HG02870 (cell line): ENCODE results near the gene ESR2.

ENCODE experiments used
- ATAC-seq: cut with Tn5 transposase; IDR thresholded peaks from one replicate; pipeline ENCODE4 v1.9.1; 2021; ENCODE audit warnings: mild to moderate bottlenecking, moderate library complexity; ENCODE audit not compliant: unreplicated experiment

ESR2 gene

GRCh38 chr14:64095620-64096019 lies 198.6 kb downstream of the ESR2 start:
- ATAC-seq, result no peak

DNA sequence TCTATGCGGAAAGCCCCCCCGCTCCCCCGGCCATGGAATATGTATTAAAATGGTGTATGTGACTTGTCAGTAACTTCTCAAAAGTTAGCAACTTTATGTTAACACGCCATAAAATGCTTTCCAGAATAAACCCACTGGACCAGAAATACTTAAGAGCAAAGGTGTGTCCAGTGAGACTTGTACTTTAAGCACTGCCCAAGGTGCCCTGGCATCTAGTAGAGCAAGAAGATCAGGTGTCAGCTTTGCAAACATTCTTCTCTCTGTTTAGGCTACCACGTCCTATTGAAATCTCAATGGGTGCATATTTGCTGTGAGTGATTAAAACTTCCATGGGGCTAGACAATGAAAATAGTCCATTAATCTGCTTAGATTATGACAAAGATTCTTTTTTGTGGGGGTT lies 201.2 kb downstream of the ESR2 start:
- ATAC-seq, result no peak

DNA sequence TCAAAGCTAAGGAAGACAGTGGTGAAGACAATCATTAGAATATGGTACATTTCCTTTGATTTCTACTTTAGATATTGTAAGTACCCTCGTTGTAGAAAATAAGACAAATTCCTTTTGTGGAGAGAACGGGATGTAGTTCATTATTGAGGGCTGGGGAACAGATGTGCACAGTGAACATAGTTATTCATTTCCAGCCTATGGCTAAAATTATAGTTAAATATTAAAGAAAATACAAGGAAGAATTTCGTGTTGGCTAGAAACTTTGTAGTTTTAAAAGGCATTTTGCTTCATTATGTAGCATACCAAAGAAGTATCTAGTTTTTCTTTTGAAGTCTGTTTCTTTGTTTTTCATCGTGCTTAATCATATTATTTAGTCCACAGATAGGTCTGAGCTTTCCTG lies 201.8 kb downstream of the ESR2 start:
- no peak for ATAC-seq

DNA sequence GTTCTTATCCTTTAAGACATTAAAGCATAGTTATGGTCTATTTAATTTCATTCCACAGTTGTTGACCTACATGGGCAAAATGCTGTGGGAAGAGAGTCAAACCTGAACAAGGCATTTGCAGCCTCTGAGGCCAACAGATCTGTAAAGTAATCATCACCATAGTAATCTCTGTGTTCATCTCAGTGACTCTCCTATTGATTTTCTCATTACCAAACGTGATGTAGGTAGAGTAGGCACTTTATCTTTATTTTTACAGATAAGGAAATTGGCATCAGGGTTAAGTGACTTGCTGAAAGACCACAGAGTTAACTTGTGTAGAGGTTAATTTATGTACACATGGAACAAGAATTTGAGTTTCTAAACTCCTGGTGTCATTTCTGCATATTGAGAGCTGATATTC lies 203.0 kb downstream of the ESR2 start:
- ATAC-seq, result no peak

GRCh38 chr14:64089920-64090319 lies 204.3 kb downstream of the ESR2 start:
- ATAC-seq, result no peak

GRCh38 chr14:64088647-64088964 lies 205.6 kb downstream of the ESR2 start:
- no peak for ATAC-seq

GRCh38 chr14:64082837-64083236 lies 211.3 kb downstream of the ESR2 start:
- no peak for ATAC-seq

GRCh38 chr14:64081174-64081746 lies 212.9 kb downstream of the ESR2 start:
- no peak for ATAC-seq

- no peak for ATAC-seq
Observed at GRCh38 chr14:64080452-64080851, 213.7 kb downstream of the ESR2 start.

DNA sequence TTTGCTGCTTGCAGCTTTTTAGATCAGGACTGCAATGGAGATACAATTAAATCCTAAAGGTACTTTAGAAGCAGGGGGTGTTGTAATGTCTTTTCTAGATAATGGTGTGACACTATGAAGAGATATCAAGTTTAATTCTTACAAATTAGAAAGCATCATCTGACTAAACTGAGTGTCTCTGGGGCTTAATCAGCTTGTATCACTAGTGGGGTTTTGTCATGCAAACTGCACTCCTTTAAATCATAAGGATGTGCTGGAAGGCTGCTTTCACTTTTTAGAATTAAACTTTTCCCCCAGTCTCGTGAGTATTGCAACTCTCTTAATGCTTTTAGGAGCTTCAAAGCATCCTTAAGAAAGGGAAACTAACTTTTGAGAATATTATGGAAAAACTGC lies 218.6 kb downstream of the ESR2 start:
- no peak for ATAC-seq

DNA sequence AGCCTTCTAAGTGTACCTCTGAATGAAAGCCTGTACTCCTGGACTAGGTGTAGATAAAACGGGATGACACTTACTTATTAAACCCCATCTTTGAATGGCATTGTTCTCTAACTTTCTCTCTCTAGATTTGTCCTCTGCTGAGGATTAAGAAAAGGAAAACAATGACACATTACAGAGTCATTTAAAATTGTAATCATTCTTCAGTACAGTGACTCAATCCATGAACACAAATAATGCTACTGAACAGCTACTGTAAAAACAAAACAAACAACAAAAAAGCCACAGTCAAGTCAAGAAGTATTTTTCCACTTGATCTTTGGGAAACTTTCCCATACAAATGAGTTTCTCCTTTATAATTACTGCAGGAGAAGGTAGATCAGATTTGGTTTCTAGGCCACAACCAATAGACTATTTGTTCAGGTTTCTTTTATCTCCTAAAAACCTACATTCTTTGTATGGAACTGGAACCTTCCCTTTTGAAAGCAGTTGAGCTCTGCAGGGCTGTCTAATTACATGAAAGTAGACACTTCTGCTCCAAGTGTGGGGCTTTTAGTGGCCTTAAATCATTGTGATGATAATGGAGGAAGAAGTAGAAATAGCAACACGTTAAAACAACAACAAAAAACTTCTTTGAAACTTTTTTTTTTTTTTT lies 219.1 kb downstream of the ESR2 start:
- ATAC-seq, result no peak

DNA sequence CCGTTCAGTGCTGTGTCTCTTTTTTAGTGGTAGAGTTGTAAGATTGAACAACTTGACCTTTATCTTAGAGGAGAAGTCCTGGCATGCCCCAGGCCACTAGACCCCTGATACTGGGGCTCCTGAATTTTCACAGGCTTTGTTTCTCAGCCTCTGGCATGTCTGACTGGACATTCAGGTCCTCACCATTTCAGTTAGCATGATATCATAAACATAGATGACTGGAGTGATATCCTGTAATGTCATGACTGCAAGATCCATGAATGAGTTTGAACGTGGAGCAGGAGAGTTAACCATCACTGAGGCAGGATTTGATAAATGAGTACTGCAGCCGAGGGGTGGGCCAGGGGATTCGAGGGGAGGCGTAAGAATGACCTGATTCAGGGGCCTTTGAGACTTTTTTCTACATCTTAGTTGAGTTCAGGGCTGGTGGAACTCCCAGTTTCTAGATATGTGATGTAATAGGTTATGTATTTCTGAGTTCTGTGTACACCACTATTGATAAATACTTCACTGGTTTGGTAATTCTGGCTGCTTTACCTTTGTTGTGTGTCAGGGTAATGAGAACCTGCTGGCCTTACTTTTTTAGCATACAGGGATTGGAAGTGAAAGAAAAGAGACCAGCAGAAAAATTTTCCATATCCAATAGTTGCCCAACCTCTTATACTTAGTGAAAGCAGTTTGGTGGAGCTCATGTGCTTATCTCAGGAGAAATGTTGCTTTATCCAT lies 224.4 kb downstream of the ESR2 start:
- ATAC-seq, result no peak

DNA sequence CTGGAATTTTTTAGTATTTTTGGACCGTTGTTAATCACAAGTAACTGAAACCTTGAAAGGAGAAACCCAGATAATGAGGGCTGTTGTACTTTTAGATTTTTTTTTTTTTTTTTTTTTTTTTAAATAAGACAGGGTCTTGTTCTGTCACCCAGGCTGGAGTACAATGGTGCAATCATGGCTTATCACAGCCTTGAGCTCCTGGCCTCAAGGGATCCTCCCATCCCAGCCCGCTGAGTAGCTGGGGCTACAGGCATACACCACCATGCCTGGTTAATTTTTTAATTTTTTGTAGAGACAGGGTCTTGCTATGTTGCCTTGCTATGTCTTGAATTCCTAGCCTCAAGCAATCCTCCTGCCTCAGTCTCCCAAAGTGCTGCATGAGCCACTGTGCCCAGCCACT lies 229.7 kb downstream of the ESR2 start:
- ATAC-seq, result no peak

DNA sequence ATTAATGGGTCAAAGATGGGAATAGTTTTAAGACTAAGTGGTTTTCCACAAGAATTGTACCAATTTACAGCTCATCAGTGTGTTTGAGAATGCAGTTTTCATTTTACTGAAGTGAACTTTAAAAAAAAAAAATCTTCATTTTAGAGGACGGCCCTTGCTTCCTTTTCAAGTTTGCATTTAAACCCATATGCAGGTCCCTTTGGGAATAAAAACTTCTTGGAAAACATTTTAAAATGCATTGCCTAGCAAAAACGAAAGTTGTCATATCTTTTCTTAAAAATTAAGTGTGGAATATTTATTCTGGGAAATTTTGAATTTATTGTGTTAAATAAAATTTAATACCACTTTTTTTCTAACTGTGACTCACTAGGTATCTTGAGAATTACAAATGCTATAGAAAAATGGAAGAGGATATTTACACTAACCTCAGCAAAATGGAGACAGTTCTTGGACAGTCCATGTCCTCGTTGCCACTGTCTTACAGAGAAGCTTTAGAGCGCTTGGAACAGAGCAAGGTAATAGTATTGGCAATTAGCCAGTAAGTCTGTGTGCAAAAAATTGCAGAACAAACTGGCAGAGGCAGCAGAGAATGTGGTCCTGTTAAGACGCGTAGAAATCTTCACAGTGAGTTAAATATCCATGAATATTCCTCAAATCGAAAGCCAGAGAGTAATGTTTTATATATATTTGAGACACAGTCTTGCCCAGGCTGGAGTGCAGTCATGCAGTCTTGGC lies 231.6 kb downstream of the ESR2 start:
- ATAC-seq, result no peak

DNA sequence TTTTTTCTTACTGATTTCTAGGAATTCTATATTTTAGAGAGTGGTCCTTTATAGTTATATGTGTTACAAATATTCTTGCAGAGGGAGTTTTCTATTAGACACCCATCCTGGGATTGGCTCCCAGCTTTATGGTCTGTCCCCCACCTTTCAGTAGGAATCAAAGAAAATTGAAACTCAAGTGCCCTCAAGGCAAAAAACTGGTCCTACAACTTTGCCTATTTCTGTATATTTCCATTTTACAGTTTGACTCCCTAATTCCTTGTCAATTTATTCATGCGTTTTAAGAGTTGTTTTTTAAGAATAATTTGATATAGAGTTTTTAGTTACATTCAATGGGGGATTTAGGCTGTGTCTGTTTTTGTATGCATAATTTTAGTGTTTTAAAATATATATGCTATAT lies 232.5 kb downstream of the ESR2 start:
- no peak for ATAC-seq

- ATAC-seq, result no peak
Observed at GRCh38 chr14:64061115-64061514, 233.1 kb downstream of the ESR2 start.

GRCh38 chr14:64060648-64061096 lies 233.5 kb downstream of the ESR2 start:
- no peak for ATAC-seq

- no peak for ATAC-seq
Observed at GRCh38 chr14:64060199-64060545, 234.0 kb downstream of the ESR2 start.

GRCh38 chr14:64059454-64060198 lies 234.5 kb downstream of the ESR2 start:
- ATAC-seq, result no peak

DNA sequence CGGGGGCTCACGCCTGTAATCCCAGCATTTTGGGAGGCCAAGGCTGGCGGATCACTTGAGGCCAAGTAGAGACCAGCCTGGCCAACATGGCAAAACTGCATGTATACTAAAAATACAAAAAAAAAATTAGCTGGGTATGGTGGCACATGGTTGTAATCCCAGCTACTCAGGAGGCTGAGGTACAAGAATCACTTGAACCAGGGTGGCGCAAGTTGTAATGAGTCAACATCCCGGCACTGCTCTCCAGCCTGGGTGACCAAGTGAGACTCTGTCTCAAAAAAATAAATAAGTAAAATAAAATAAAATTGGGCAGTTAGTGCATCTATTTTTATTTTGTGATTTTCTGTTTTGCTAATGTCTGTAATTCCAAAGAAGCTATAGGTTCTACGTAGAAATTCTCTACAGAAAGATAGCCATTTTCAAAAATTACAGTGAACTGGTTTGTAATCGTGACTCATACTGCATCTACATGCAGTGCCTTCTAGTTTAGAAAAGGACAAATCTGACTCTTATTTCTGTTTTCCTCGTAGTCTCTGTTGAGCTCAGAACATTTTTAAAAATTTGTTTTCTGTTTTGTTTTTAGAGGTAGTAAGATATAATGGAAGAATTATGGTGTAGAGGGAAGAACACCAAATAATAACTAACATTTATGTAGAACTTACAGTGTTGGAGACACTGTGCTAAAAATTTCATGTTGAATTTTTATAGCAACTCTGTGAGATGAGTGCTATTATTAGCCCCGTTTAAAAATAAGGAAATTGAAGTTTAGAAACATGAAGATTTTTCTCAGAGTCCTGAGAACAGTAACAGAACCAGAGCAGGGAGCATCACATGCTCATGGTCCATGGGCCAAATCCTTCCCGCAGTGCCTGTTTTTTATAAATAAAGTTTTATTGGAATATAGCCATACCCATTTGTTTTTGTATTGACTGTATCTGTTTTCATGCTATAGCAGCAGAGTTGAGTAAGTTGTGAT lies 240.2 kb downstream of the ESR2 start:
- no peak for ATAC-seq
